ENCODE results near the gene RGN.
"Not testable (repeated sequence)": the region's sequence is repeated elsewhere in the genome, so short reads cannot be mapped to it uniquely, and the experiment has no call there.

The RGN gene

DNA sequence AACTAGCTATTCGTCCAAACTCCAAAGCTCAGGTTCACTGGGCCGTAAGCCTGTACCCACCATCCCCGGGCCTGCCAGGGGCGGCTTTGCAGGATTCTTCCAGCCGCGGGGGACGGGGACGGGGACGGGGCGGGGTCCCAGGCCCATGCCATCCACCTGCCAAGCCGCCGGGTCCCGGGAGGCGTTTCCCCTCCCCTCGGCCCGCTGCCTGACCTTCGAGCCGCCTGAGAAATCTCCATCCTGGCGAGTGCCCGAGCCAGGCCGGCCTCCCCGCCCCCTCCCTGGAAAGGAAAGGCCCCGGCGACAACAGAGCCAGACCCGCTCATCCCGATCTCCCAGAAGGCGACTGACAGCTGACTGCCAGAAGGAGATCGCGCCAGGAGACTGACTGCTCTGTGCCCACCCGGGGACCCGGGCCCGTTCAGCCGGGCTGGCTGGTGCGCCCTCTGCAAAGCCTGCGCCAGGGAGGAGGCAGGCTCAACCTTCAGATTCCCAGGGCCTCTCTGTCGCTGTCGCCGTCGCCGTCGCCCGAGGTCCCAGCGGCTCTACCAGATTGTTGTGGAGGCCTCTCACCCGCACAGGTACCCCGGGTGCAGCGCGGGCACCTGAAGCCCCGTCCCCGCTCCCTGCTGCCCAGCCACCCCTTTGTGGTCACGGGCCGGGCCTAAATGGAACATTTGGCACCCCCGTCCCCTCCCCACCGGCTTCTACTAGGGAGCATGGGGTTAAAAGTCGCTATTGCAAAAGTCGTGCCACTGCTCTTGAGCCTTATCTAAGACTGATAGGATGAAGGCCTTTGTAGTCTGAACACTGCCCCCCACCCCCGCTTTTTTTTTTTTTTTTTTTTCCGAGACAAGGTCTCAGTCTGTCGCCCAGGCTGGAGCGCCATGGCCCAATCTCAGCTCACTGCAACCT, at the start of gene RGN:
Gene RGN, plus strand, starts transcription at position 315 of the 915 bp plus-strand sequence. CDS start 2,702 bp downstream, outside the sequence.
- no peak for DNase-seq (ENCODE audit: low read depth)

DNA sequence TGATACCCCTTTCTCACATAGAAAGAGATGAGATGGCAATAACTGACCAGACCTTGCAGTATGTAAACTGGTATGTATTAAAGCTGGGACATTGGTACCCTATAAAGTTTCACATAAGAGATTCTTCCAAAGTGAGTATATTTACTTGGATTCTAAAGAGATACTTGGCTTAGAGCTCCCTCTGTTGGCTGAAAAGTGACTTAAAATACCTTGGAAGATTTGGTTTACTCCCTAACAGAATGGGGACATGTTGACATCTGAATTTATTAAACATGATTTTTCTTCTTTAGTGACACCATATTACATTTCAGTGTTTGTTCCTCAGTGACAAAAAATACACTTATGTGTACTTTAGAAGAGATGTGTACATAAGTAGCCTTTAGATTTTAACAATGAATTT, 47.9 kb upstream of the RGN start:
- no peak for DNase-seq (ENCODE audit: low read depth)

DNA sequence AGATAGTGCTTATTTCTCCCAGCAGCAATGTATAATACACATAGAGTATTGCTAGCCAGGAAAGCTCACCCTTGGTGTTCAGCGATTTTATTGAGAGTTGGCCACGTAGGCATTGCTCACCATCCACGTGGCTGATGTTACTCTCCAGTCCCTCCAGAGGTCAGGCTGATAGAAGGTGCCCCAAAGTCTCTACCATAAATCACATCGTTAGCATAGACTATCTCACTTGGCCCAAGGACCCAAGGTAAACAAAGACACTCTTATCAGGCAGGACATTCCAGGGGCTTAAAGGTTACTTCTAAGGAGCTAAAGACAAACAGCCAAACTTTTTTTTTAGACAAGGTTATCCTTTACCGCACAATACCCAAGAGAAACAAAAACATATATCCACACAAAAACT, 30.3 kb upstream of the RGN start:
- no peak for DNase-seq (ENCODE audit: low read depth)

DNA sequence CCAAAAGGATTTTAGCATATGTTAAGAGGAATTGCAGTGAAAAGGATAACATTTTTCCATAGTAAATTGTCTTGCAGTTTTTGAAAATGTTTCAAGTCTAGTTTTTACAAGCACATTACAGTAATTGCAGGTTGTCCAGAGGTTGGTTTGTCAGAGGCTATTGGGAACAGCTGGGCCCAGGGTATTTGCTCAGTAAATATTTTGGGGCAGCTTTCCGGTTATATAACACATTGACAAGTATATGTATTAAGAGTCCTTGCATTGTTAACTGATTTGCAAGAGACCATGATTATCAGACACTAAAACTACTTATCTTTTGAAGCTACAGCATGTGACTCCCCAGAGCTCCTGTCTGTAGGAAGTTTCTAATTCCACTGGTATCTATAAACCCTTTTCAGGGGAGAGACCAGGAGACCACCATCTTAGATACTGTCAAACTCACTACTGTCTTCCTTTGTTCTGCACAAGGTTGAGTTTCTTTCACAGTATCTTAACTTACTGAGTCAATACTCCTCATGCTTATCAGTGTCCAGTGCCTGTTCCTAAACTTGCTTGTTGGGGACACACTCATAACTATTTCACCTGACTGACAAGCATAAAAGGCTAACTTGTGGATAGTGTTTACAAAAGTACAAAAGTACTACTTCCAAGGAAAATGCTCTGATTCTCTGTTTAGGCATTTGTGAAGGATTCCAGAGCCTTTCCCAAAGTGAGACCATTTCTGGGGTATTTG, 18.9 kb upstream of the RGN start:
- DNase-seq (ENCODE audit: low read depth), result no peak

DNA sequence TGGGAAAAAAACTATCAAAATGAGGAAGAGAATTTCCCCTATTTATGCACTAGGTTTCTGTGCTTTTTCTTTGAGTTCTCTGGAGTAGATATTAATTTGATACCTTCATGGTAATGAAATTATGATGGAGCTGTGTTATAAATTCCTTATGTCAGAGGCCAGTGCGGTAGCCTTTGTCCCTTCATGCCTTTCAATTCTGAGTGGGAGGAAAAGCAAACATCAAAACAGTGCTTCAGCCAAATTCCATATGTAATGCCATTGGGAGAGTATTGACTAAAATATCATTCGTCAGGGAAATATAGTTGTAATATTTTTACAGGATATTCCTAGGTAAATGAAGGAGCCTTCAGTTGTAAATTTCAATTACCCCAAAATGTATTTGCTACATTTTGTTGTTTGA, 17.5 kb upstream of the RGN start:
- no peak for DNase-seq (ENCODE audit: low read depth)

DNA sequence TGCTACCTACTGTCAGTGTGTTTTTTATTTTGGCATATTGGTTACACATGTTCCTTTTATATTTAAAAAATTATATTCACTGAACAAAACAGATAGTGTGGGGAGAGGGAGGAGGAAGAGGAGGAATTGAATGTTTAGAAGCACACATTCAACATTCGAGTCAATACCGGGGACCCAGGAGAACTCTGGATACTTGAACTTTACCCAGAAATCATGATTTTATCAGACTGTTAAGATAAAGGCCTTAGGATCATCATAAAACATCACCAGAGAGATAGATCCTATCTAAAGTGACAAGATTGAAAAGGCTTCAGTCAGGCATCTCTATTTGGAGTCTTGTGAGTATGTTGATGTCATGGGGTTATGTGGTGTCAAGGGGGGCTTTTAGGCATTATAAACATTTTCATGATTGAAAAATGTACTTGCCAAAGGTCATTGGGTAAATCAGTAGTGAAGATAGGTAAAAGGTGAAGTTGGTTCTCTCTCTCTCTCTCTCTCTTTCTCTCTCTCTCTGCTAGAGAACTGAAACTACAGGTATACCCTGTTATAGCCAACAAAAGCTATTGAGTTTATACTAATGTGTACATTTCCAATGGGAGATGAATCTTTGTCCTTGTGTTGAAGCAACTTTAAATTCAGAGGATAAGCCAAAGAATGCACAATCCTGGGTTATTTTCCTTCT, 16.9 kb upstream of the RGN start:
- DNase-seq (ENCODE audit: low read depth), result no peak

DNA sequence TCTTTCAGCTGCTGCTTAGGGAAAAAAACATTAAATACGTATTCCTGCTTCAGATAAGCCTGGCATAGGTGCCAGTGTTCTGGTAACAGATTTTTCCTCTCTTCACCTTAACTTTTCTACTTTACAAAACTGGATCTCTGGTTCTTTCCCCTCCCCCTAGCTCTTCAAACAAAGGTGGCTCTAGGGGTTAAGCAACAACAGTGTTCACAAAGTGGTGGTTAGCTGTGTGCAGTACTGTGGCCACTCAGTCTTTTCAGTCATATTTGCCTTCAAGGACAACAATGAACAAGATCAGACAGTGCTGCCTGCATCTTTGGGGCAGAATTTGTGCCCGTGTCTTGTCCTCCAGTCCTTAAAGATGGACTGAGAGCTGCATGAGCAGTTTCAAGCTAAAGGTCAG, 15.1 kb upstream of the RGN start:
- no peak for DNase-seq (ENCODE audit: low read depth)

DNA sequence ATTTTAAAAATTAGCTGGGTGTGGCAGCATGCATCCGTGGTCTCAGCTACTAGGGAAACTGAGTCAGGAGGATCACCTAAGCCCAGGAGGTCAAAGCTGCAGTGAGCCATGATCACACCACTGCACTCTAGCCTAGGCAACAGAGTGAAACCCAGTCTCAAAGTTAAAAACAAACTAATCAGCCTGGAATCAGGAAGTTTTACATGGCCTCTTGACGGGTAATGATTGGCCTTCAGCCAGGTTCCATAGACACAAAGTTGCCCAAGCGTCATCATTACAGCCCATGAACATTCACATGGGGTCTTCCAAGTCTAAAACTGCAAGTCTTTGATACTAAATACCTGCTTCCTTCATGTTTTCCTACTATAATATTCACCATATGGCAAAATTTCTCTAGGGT, 10.0 kb upstream of the RGN start:
- DNase-seq (ENCODE audit: low read depth), result no peak

DNA sequence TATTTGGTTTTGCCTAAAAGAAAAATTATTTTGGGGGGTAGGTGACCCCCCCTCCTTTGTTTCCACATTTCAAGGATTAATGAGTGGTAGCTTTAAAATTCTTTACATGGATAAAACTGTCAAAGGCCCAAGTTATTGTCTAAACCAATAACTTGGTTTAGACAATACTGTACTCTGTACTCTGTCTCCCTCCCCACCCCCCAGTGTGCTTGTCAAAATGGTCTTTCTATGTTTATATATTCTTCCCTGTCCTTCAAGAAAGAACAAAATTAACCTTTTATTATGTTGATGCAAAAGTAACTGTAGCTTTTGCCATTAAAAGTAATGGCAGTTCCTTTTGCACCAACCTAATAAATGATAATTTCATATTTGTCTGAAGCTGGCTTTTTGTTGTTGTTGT, 9.5 kb upstream of the RGN start:
- no peak for DNase-seq (ENCODE audit: low read depth)

DNA sequence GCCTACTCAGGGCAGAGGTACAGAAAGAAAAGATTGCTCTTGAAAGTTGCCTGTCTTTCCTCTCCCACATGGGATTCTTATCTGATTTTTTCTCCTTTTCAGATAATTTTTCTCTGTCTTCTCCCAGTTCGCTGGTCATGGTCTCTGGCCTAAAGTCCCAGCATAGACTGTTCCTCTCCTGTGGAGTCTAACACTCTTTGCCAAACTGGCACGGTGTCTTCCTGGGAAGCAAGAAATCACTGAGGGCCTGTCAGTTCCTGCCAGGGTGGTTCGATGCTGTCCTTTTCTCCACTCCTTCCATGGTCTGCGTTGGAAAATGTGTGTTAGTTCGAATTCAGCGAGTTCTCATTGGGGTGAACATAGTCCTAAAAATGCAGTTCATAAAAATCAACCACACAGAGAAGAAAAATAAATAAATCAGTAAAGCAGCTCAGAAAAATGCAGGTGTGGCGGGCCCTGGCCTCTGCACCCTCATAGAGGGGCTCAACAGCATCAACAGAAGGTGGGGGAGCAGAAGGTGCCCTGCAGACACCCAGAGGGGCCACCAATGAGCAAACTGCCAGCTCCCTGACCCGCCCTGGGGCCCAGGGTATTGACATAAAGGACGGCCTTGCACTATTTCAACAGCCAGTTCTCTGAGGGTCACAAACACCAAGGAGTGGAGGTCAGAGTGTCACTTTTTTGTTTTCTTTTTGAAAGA, 2.1 kb downstream of the RGN start:
- no peak for DNase-seq (ENCODE audit: low read depth)

DNA sequence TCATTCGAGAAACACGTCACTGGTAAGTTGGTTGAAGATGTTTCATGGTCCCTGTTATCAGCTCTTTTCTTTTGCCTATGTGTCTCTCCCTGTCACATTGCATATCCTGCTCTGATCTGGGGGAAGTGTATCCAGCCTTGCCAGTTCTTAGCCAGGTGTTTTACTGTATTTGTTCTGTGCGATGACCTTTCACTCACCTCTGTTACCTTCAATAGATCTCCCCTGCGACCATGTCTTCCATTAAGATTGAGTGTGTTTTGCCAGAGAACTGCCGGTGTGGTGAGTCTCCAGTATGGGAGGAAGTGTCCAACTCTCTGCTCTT, 2.6 kb downstream of the RGN start:
- DNase-seq (ENCODE audit: low read depth), result no peak

DNA sequence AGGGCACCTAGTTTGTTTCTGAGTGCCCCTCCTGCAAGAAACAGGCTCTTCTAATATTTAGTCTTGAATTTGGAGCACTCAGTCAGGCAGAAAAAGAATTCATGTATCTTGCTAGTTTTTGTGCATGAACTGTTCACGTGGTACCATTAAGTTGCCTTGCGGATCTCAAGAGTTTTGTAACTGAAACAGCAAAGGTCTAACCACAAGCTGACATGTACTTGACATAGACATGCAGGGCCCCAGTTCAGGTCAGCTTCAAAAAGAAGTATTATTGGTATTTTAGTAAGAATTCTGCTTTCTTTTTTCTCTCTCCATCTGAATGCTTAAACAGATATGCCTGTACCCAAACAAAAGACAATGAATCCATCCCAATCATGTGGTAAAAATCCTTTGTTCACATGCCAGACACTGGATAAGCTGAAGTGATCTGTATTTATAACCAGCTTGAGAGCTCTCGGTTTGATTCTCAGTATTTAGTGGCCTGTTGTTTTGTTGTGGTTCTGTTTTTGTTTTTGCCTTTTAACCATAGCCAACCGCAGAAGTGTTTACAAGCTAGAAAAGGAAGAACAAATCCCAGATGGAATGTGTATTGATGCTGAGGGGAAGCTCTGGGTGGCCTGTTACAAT, 13.0 kb downstream of the RGN start:
- DNase-seq (ENCODE audit: low read depth), result no peak

DNA sequence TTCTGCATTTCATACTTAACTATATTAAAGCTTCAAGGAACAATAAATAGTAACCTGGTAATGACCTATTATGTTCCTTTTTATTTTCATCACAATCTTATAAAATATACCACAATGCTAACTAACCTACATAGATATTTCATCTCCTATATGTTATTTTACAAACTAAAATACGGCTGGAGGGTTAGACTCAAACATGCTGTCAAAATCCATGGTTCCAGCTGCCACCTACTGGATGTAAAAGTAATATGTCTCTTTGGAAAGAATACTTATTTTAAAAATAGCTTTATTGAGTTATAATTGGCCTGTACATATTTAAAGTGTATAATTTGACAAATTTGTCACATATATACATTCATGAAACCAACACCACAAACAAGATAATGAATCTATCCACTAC, 15.0 kb downstream of the RGN start:
- no peak for DNase-seq (ENCODE audit: low read depth)

DNA sequence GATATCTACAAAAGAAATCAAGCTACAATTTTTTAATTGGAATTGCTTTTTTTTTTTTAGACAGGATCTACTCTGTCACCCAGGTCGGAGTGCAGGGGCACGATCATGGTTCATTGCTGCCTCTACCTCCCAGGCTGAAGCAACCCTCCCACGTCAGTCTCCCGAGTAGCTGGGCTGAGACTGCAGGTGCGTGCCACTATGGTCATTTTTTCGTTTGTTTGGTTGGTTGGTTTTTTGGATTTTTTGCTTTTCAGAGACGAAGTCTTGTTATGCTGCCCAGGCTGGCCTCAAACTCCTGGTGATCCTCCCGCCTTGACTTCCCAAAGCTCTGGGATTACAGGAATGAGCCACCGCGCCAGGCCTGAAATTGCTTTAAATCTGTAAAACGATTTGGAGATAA, 15.6 kb downstream of the RGN start:
- no peak for DNase-seq (ENCODE audit: low read depth)

DNA sequence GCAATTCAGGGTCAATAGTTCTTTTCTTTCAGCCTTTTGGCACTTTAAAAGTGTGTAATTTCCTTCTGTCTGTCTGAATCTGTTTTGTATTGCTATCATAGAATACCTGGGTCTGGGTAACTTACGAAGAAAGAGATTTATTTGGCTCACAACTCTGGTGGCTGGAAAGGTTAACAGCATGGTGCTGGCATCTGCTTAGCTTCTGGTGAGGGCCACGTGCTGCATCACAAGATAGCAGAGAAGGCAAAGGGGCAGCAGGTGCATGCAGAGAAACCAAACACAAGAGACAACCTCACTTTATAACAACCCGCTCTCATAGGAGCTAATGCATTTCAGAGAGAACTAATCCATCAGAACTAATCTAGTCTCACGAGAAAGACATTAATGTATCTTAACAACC, 18.8 kb downstream of the RGN start:
- no peak for DNase-seq (ENCODE audit: low read depth)

DNA sequence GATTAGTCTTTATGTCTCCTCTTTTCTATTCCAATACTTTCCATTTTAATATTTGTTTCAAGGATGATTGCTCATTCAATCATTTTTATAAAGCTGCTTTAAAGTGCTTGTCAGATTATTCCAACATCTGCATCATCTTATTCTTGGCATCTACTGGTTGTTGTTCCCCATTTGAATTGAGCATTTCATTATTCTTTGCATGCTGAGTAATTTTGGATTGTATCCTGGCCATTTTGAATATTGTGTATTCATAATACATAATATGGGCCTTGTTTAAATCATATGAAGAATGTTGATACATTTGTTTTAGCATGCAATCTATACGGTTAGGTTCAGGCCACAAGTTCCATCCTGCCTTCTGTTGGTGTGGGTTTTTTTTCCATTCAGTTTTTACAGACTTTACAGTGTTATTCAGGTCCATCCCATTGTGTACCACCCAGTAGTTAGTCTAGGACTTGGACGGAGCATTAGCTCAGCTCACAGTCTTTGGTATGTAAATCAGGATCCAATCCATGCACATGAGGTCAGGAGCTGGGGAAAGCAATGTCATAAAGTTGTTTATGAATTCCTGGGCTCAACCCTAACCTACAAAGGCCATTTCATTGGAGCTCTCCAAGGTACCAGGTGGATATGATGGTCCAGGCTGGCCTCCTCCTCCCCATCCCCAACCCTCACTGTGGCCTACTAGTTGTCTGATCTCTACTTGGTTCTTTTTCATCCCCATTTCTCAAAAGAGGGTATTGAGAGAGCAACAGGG, 20.3 kb downstream of the RGN start:
- DNase-seq (ENCODE audit: low read depth), result no peak

DNA sequence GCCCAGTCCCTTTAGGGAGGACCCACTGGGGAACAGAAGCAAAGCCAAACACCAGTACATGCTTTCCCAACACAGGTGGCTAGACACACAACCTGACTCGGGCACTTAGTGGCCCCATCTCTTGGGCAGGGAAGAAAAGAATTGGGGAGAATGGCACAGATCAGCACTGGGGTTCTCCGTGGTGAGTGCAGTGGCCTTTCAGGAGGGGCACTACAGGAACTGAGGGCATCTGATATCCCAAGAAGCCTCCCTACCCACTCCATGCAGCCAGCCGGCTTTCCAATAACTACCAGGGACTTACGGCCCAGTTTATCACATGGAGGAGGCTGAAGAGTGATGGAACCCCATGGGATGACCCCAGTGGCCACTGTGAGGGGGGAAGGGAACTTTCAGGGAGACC, 23.0 kb downstream of the RGN start:
- DNase-seq (ENCODE audit: low read depth), result no peak

DNA sequence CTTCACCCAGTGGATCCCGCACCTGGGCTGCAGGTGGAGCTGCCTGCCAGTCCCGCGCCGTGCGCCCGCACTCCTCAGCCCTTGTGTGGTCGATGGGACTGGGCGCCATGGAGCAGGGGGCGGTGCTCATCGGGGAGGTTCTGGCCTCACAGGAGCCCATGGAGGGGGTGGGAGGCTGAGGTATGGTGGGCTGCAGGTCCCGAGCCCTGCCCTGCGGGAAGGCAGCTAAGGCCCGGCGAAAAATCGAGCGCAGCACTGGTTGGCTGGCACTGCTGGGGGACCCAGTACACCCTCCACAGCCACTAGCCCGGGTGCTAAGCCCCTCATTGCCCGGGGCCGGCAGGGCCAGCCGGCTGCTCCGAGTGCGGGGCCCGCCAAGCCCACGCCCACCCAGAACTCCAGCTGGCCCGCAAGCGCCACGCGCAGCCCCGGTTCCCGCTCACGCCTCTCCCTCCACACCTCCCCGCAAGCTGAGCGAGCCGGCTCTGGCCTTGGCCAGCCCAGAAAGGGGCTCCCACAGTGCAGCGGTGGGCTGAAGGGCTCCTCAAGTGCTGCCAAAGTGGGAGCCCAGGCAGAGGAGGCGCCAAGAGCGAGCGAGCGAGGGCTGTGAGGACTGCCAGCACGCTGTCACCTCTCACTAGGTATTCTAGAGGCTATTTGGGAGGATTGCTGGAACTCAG, 32.8 kb downstream of the RGN start:
- not testable (repeated sequence) for DNase-seq (ENCODE audit: low read depth)

DNA sequence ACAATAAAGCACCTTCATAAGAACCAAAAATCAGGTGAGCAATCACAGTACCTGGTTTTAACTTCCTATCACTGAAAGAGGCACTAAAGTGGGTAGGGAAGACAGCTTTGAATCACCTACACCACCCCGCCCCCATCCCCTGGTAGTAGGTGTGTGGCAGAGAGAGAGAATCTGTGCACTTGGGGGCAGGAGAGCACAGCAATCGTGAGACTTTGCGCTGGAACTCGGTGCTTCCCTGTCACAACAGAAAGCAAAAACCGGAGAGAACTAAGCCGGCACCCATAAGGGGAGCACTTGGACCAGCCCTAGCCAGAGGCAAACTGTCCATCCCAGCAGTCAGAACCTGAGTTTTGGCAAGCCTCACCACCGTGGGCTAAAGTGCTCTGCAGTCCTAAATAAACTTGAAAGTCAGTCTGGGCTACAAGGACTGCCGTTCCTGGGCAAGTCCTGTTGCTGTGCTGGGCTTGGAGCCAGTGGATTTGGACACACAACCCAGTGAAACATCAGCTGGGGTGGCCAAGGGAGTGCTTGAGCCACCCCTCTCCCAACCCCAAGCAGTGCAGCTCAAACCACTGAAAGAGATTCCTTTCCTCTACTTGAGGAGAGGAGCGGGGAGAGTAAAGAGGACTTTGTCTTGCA, 34.2 kb downstream of the RGN start:
- no peak for DNase-seq (ENCODE audit: low read depth)

DNA sequence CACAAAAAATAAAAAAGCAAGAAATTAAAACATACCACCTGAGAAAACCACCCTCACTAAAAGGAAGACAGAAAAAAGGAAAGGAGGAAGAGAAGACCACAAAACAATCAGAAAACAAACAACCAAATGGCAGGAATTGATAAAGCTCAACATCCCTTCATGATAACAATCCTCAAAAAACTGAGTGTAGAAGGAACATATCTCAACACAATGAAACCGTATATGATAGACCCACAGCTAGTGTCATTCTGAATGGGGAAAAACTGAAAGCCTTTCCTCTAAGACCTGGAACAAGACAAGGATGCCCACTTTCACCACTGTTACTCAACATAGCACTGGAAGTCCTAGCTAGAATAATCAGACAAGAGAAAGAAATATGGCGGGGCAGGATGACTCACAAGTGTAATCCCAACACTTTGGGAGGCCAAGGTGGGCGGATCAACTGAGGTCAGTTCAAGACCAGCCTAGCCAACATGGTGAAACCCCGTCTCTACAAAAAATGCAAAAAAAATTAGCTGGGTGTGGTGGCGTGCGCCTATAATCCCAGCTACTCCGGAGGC, 38.4 kb downstream of the RGN start:
- DNase-seq (ENCODE audit: low read depth), result not testable (repeated sequence)

Measured in stimulated activated CD8-positive, alpha-beta memory T cell treated with anti-CD3 and anti-CD28 coated beads, Interleukin-15, amount 100 ng/mL, for 24 hours (primary cell).